ENCODE measurements around the gene ATP6V1B1. TPM values are rescaled to one million over a fixed set of nuclear protein-coding genes. Genes with fewer than 3 reads are reported as not detected.

ATP6V1B1 gene
- total and polyA plus RNA-seq, 2 donors (not counting 1 experiment from before 2014, with no cell fraction given) = 1.0 to 2.1 TPM

GRCh38 chr2:70944111-70944690 is 8.5 kb downstream of the ATP6V1B1 start:
- no peak overlapping the region for H2AFZ ChIP-seq (ENCODE audit: low read length)
- TF ChIP-seq EZH2 (IDR thresholded peaks at IDR 0.05; ENCODE audit: low read length, missing control alignments) (no peak), CTCF (conservative IDR thresholded peaks at IDR 0.05 in 1 of 2, IDR thresholded peaks at IDR 0.05 in 1 of 2; ENCODE audit: low read depth in 1 of 2, low read length in 2 of 2) (no peak)
- DNase-seq (ENCODE audit: low read depth in 2 of 2) = no peak

GRCh38 chr2:70946832-70947442 is 11.2 kb downstream of the ATP6V1B1 start:
- Histone ChIP-seq H3K4me2 (ENCODE audit: extremely low read depth, insufficient read depth, low read length) (no peak overlapping the region), H2AFZ (ENCODE audit: low read length) (no peak overlapping the region)

More at GRCh38 chr2:70944111-70944690, 8.5 kb downstream of the ATP6V1B1 start:
- no peak overlapping the region for H3K4me2 ChIP-seq (ENCODE audit: extremely low read depth, insufficient read depth, low read length)
- H4K20me1 ChIP-seq (ENCODE audit: control insufficient read depth, extremely low read depth, insufficient read depth, low read length) = no peaks in the 10 kb centered on the region
- H3K27me3 ChIP-seq (ENCODE audit: control insufficient read depth, insufficient read depth, low read length) = no peaks in the 10 kb centered on the region
- no peak overlapping the region for H3K4me3 ChIP-seq (replicated peaks in 1 of 4; ENCODE audit: control extremely low read depth in 1 of 4, insufficient read depth in 1 of 4, low read depth in 3 of 4, low read length in 4 of 4)
- no peaks in the 10 kb centered on the region for H3K79me2 ChIP-seq (ENCODE audit: control insufficient read depth, insufficient read depth, low read length)
- no peaks in the 10 kb centered on the region for H3K9me3 ChIP-seq (ENCODE audit: control insufficient read depth, insufficient read depth, low read depth, low read length)
- peaks cover 8% of the 10 kb centered on the region for H3K4me1 ChIP-seq (ENCODE audit: control insufficient read depth, extremely low read depth, insufficient read depth, low read length)
- no peak overlapping the region for H3K9ac ChIP-seq (ENCODE audit: insufficient read depth, low read length)
- H3K27ac ChIP-seq (ENCODE audit: insufficient read depth, low read length) = no peak overlapping the region
- no peaks in the 10 kb centered on the region for H3K36me3 ChIP-seq (ENCODE audit: control insufficient read depth, insufficient read depth, low read length)

More at GRCh38 chr2:70946832-70947442, 11.2 kb downstream of the ATP6V1B1 start:
- Histone ChIP-seq H3K9ac (ENCODE audit: insufficient read depth, low read length) (no peak overlapping the region), H3K27ac (ENCODE audit: insufficient read depth, low read length) (no peak overlapping the region), H3K27me3 (ENCODE audit: control insufficient read depth, insufficient read depth, low read length) (no peaks in the 10 kb centered on the region), H3K4me3 (replicated peaks in 1 of 4; ENCODE audit: control extremely low read depth in 1 of 4, insufficient read depth in 1 of 4, low read depth in 3 of 4, low read length in 4 of 4) (no peak overlapping the region), H3K79me2 (ENCODE audit: control insufficient read depth, insufficient read depth, low read length) (no peaks in the 10 kb centered on the region), H3K4me1 (ENCODE audit: control insufficient read depth, extremely low read depth, insufficient read depth, low read length) (peaks cover 8% of the 10 kb centered on the region), H3K9me3 (ENCODE audit: control insufficient read depth, insufficient read depth, low read depth, low read length) (no peaks in the 10 kb centered on the region), H3K36me3 (ENCODE audit: control insufficient read depth, insufficient read depth, low read length) (no peaks in the 10 kb centered on the region), H4K20me1 (ENCODE audit: control insufficient read depth, extremely low read depth, insufficient read depth, low read length) (no peaks in the 10 kb centered on the region)
- DNase-seq (ENCODE audit: low read depth in 2 of 2) = peak; percentile 45 to 66
- peak; percentile 71 to 78 for TF ChIP-seq CTCF (conservative IDR thresholded peaks at IDR 0.05 in 1 of 2, IDR thresholded peaks at IDR 0.05 in 1 of 2; ENCODE audit: low read depth in 1 of 2, low read length in 2 of 2)
- TF ChIP-seq EZH2 (IDR thresholded peaks at IDR 0.05; ENCODE audit: low read length, missing control alignments) = no peak

All from fibroblast of lung (primary cell).